DOHH2 (cell line): ENCODE data around the gene CRTC3.

Experiments
- CTCF ChIP-seq: fragments of 200-600 bp; sonication (generic); IDR thresholded peaks from one replicate; pipeline ENCODE4 v1.5.1; 2014; ENCODE audit warnings: antibody characterized with exemption, mild to moderate bottlenecking, low read depth, low read length; ENCODE audit not compliant: poor library complexity, severe bottlenecking
- EZH2phosphoT487 ChIP-seq: fragments of 200-600 bp; sonication (generic); IDR thresholded peaks from 2 replicates; pipeline ENCODE4 v1.6.1; 2017; ENCODE audit warnings: borderline replicate concordance, mild to moderate bottlenecking, antibody characterized with exemption, low read length, moderate library complexity, mixed read lengths

- TF ChIP-seq CTCF (no peak), EZH2phosphoT487 (no peak)
These were observed 34.3 kb downstream of the CRTC3 start for GRCh38 chr15:90564051-90564450.
